K562 (cell line): ENCODE measurements around the gene HDAC9. TPM values are rescaled to one million over a fixed set of nuclear protein-coding genes. Genes with fewer than 3 reads are reported as not detected.

ENCODE experiments used
- ATAC-seq: fragments of 200-7000 bp; cut with Tn5 transposase; 3 replicates; pipeline ENCODE4 v1.9.1; 2020; ENCODE audit warnings: moderate library complexity
- BruUV-seq: library from RNA; stranded (reverse); fragments of 400-500 nt; replicated peaks from 2 replicates; lab custom pipeline; 2021; lab: Mats Ljungman, UMichigan
- CTCF ChIA-PET: fragments of 300-600 bp; formaldehyde crosslinking; extraction: SDS; loops from one replicate; lab custom pipeline; 2021; ENCODE audit warnings: low intra/inter-chr PET ratio; lab: Yijun Ruan, JAX
- POLR2A ChIA-PET: fragments of 300-600, 350-650 bp; sonication (Branson Sonifier 250); formaldehyde crosslinking; extraction: SDS; loops from one replicate; lab custom pipeline; 2021; ENCODE audit warnings: antibody characterized with exemption, inconsistent platforms; lab: Yijun Ruan, JAX
- DNase-seq, 4 experiments: peaks; one replicate each; pipeline versions ENCODE4 v3.0.0 to v3.0.0-alpha.2; 2011 to 2018; ENCODE audit warnings: low spot score in 3 of 4, mixed read lengths in 3 of 4; ENCODE audit errors: extremely low read depth in 1 of 4
- FAIRE-seq: peaks from 2 replicates; lab custom pipeline; 2011; peaks lifted over from hg19 to GRCh38; lab: Jason Lieb, UNC
- H2AFZ ChIP-seq: 2 replicates; pipeline ENCODE4 v1.6.0; 2011; ENCODE audit warnings: low read depth, low read length, control low read depth, inconsistent platforms
- H3K27ac ChIP-seq: fragments of 200-600 bp; 3 replicates; pipeline ENCODE4 v1.8.0; 2011; ENCODE audit warnings: low read depth, mild to moderate bottlenecking, control low read depth, inconsistent platforms, low read length, moderate library complexity, mixed read lengths; ENCODE audit errors: extremely low read depth
- H3K27me3 ChIP-seq, 2 experiments: fragments of 300-600 bp in 1 of 2; 2 replicates in 1 of 2; 3 replicates in 1 of 2; pipeline versions ENCODE4 v1.6.0 to v1.8.0; 2011; ENCODE audit warnings: inconsistent platforms in 2 of 2, low read length in 2 of 2, mild to moderate bottlenecking in 1 of 2, mixed read lengths in 1 of 2, moderate library complexity in 1 of 2; ENCODE audit not compliant: control insufficient read depth in 2 of 2, insufficient read depth in 2 of 2
- H3K36me3 ChIP-seq: fragments of 300-600 bp; 3 replicates; pipeline ENCODE4 v1.8.0; 2011; ENCODE audit warnings: mild to moderate bottlenecking, low read length, inconsistent platforms; ENCODE audit not compliant: control insufficient read depth, insufficient read depth
- H3K4me1 ChIP-seq, 2 experiments: fragments of 200-600 bp in 1 of 2; replicated peaks in 1 of 2; 2 replicates in 1 of 2; 3 replicates in 1 of 2; pipeline versions ENCODE4 v1.5.1 to v1.8.0; 2011; ENCODE audit warnings: inconsistent platforms in 2 of 2, low read length in 2 of 2, mild to moderate bottlenecking in 1 of 2, mixed read lengths in 1 of 2, moderate library complexity in 1 of 2; ENCODE audit not compliant: control insufficient read depth in 2 of 2, insufficient read depth in 2 of 2
- H3K4me2 ChIP-seq: 2 replicates; pipeline ENCODE4 v1.6.1; 2011; ENCODE audit warnings: low read length, control low read depth, inconsistent platforms, mixed read lengths; ENCODE audit not compliant: insufficient read depth
- H3K4me3 ChIP-seq: fragments of 200-600 bp; sonication (generic), shearing (Covaris generic); 2 replicates; pipeline ENCODE4 v1.5.1; 2016; ENCODE audit warnings: control low read depth, inconsistent platforms
- H3K79me2 ChIP-seq: fragments of 200-600 bp; 3 replicates; pipeline ENCODE4 v1.8.0; 2011; ENCODE audit warnings: low read length, inconsistent platforms; ENCODE audit not compliant: control insufficient read depth, insufficient read depth
- H3K9ac ChIP-seq, 2 experiments: 2 replicates each; pipeline versions ENCODE4 v1.6.0 to v1.6.1; 2011; ENCODE audit warnings: low read depth in 2 of 2, low read length in 2 of 2, control low read depth in 1 of 2, inconsistent platforms in 1 of 2, mild to moderate bottlenecking in 1 of 2, mixed read lengths in 1 of 2; ENCODE audit not compliant: insufficient read depth in 1 of 2
- H3K9me1 ChIP-seq: one replicate; pipeline ENCODE4 v1.6.0; 2011; ENCODE audit warnings: inconsistent platforms, mild to moderate bottlenecking, low read length, moderate library complexity; ENCODE audit not compliant: control insufficient read depth, insufficient read depth
- H3K9me3 ChIP-seq: replicated peaks from 2 replicates; pipeline ENCODE4 v1.5.1; 2011; ENCODE audit warnings: low read depth, low read length, inconsistent platforms; ENCODE audit not compliant: control insufficient read depth, insufficient read depth
- H4K20me1 ChIP-seq: replicated peaks from 2 replicates; pipeline ENCODE4 v1.6.1; 2011; ENCODE audit warnings: low read length, inconsistent platforms, mixed read lengths; ENCODE audit not compliant: control insufficient read depth, insufficient read depth
- CCNT2 ChIP-seq: IDR thresholded peaks from 2 replicates; pipeline ENCODE4 v1.6.1; 2011; ENCODE audit warnings: borderline replicate concordance, low read depth, mild to moderate bottlenecking, moderate library complexity, mixed read lengths, low read length; ENCODE audit not compliant: insufficient read length; ENCODE audit errors: extremely low read depth
- MIER1 ChIP-seq: fragments of 450-650 bp; IDR thresholded peaks from 2 replicates; pipeline ENCODE4 v1.6.1; 2016; ENCODE audit warnings: antibody characterized with exemption, mild to moderate bottlenecking, low read depth
- NR2F6 ChIP-seq: fragments of 450-650 bp; formaldehyde crosslinking; IDR thresholded peaks from 2 replicates; pipeline ENCODE4 v1.4.0; 2020; ENCODE audit warnings: mild to moderate bottlenecking
- WGBS: fragments of 100-300 bp; shearing (Covaris generic); methylation state at CpG from one replicate; pipeline ENCODE4 v1.1.6; 2016; ENCODE audit warnings: low coverage, mixed read lengths; ENCODE audit not compliant: insufficient coverage; ENCODE audit errors: missing lambda C conversion rate; 5-methylcytosine and 5-hydroxymethylcytosine counted together
- in situ Hi-C: fragments of 300-500 bp; cut with MboI; formaldehyde crosslinking; loops from 4 replicates; pipeline ENCODE4 v1.15.0; 2018; ENCODE audit warnings: inconsistent platforms, mixed read lengths
- intact Hi-C: fragments of 100-400 bp; cut with micrococcal nuclease; formaldehyde crosslinking; loops from 2 replicates; pipeline ENCODE4 v1.14.2; 2022
- polyA plus RNA-seq, 8 experiments: library from polyadenylated mRNA; depleted of rRNA in 4 of 8; stranded (reverse) in 5 of 8; unstranded in 3 of 8; fragments of >200 nt; fragmentation: Nextera tagmentation in 2 of 8; fragmentation: Illumina TruSeq in 1 of 8; extraction: Ambion mirVana in 2 of 8; extraction: Trizol in 1 of 8; gene quantifications; 2 replicates each; pipeline versions ENCODE4 v1.2.1 to v1.2.3, GENCODE V29; 2011 to 2014; ENCODE audit warnings: inconsistent platforms in 1 of 8, missing spikeins in 1 of 8
- total RNA-seq, 7 experiments: library from RNA; depleted of rRNA in 6 of 7; stranded (reverse); fragments of >200 nt in 6 of 7; fragmentation: Illumina TruSeq in 2 of 7; extraction: Trizol in 2 of 7; gene quantifications; 2 replicates each; pipeline versions ENCODE4 v1.2.1 to v1.2.3, GENCODE V29; 2011 to 2021; ENCODE audit warnings: low replicate concordance in 1 of 7
- TF ChIP-seq, protein P1 (sequence below), 2 experiments: fragments of 450-650 bp; conservative IDR thresholded peaks; 2 replicates each; pipeline ENCODE4 v1.6.1; 2017; ENCODE audit warnings: mild to moderate bottlenecking in 2 of 2, moderate library complexity in 2 of 2

The HDAC9 gene
- total and polyA plus RNA-seq, 9 of the 15 experiments (the other 6 are each of a cell fraction or from before 2014, with no cell fraction given), result 0.08 to 0.91 (median 0.33) TPM

- no peaks in the 10 kb centered on the region for H3K27me3 ChIP-seq
- ChIA-PET CTCF (no interaction called here), POLR2A (no interaction called here)
- no peak overlapping the region for H2AFZ ChIP-seq
- no peak overlapping the region for H3K9ac ChIP-seq
- H3K79me2 ChIP-seq, result no peaks in the 10 kb centered on the region
- no TSS peak for BruUV-seq
- TF ChIP-seq, protein P1, sequence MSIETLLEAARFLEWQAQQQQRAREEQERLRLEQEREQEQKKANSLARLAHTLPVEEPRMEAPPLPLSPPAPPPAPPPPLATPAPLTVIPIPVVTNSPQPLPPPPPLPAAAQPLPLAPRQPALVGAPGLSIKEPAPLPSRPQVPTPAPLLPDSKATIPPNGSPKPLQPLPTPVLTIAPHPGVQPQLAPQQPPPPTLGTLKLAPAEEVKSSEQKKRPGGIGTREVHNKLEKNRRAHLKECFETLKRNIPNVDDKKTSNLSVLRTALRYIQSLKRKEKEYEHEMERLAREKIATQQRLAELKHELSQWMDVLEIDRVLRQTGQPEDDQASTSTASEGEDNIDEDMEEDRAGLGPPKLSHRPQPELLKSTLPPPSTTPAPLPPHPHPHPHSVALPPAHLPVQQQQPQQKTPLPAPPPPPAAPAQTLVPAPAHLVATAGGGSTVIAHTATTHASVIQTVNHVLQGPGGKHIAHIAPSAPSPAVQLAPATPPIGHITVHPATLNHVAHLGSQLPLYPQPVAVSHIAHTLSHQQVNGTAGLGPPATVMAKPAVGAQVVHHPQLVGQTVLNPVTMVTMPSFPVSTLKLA (conservative IDR thresholded peaks at IDR 0.05), result no peak
- no peak for TF ChIP-seq MIER1
- no peak for TF ChIP-seq NR2F6 (CRISPR knock-in tag)
- TF ChIP-seq CCNT2, result no peak
- in situ Hi-C loops (no loop called here), intact Hi-C loops (no loop called here)
- no peak overlapping the region for H3K4me2 ChIP-seq
- ATAC-seq (no peak), FAIRE-seq (no peak), DNase-seq (no peak)
- no peaks in the 10 kb centered on the region for H3K9me1 ChIP-seq
- H3K27ac ChIP-seq, result no peak overlapping the region
- H3K36me3 ChIP-seq, result no peaks in the 10 kb centered on the region
- 0% methylated on average over 2 of the region's 2 CpGs for WGBS
- no peak overlapping the region for H3K4me3 ChIP-seq
- H3K9me3 ChIP-seq, result no peaks in the 10 kb centered on the region; the same call in 1 of the 2 replicates
- no peaks in the 10 kb centered on the region for H4K20me1 ChIP-seq
- no peaks in the 10 kb centered on the region for H3K4me1 ChIP-seq
Observed at GRCh38 chr7:18577096-18577771, 81.7 kb downstream of the HDAC9 start.
